ENCODE measurements around the gene SBSN.

- TF ChIP-seq POLR2A (IDR thresholded peaks at IDR 0.05; ENCODE audit: low read length) (no peak), GATA1 (IDR thresholded peaks at IDR 0.05; ENCODE audit: low read depth, low read length) (no peak)
These were observed 31.7 kb upstream of the SBSN start for GRCh38 chr19:35559781-35560180.

Measured in erythroblast (primary cell).